ENCODE measurements around the gene CAV1.

The CAV1 gene

DNA sequence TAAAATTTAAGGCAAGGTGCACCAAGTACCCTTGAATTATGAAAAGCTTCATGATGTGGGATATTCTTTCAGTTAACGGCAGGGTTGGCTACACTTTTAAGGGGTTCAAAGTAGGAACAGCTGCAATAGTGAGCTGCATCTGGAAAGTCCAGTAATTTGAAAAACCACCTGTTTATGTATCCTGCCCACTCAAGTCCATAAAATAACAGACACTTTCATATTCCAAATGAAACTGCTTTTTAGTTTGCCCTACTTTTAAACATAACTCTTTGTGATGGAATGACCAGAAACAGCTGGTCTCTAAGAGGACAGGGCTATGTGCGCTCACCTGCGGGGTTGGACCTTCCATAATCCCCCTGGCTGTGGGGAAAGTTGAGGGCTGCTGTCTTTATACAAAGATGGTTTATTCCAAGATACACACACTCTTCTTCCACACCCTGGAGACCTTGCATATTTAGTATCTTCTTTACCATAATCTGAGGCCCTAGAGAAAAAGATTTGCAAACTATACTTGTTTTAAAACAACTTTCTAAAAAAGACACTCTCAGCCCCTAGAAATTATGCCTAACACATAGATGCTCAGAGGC is 7.4 kb downstream of the CAV1 start:
- DNase-seq = no peak

DNA sequence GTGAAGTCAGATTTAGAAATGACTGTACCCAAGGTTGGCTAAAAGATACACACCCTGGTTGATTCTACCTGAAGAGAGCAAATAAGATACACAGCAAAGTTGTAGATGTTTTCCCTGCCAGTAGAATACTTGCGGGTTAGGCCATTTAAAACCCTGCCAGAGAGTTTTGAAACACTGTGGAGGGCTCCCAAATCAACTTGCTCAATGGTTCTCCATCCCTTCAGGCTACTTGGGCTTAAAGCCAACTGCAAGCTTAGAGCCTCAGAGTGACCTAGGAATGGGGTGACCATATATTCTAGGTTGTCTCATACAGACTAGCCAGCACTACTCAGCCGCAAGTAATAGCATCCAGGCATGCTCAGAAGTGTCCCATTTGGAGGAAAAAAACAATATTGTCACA is 10.0 kb downstream of the CAV1 start:
- DNase-seq = no peak

DNA sequence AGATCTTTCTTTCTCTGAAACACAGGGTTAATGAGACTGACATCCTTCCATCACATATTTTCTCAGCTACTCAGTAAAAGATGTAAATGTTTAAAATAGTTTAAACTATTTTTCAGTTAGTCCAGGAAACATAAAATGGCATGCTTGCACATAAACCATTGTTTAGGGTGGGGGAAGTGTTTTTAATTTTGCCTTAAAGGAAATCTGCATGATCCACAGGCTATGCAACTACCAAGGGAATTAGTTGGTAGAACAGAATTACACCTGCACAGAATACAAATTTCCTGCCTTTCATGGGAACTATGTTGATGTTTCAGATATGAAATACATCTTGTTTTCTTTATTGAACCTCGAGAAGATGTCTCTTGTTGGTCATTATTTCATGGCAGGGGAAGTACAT is 10.6 kb downstream of the CAV1 start:
- DNase-seq = no peak

DNA sequence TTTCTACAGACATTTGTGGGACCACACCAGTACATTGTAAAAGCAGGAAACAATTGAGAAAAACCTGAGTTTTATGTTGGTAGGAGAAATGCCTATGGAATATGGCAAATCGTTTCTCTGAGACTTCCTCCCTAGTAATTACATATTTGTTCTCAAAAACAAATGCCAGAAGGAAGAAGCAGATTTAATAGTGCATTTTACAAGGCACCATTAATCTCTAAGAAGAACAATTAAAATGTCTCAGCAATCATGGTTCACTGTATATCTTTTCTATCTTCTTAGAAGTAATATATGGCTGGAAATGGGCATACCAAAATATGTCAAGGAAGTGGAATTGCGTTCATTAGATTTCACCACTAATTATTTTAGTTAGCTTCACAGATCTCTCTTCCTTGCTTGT is 13.3 kb downstream of the CAV1 start:
- no peak for DNase-seq

DNA sequence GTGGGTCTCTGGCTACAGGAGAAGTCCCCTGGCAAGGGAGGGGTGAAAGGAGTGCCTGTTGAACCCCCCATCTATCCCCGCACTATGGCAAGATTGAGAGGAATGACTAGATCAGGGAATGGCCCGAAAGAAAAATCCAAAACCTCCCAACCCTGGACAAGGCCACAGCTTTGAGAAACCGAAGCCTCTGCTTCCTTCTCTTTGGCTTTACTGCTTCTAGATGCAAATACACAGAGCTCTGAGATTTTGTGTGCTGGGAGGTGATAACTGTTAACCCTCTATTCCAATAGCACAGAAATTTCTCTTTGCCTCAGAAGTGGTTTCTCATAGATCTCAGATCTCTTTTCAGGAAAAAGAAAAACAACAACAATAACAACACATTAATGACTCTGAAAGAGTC is 15.0 kb downstream of the CAV1 start:
- DNase-seq = no peak

DNA sequence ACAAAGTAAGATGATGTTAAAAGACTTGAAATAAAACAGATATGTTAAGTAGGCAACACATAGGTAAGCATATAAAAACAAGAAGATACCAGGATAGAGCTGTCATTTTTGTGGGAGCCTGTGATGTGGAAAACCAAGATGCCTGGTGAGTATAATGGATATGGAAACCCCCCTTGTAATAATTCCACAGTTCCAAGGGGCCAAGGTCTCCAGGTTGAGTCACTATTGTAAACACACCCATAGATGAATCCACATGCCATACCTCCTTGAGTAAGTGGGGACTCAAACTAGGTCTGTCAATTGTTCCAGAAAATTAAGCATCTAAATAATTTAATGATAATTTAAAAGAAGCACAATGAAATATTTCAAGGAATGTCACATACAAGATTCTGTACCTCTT is 15.9 kb downstream of the CAV1 start:
- no peak for DNase-seq

DNA sequence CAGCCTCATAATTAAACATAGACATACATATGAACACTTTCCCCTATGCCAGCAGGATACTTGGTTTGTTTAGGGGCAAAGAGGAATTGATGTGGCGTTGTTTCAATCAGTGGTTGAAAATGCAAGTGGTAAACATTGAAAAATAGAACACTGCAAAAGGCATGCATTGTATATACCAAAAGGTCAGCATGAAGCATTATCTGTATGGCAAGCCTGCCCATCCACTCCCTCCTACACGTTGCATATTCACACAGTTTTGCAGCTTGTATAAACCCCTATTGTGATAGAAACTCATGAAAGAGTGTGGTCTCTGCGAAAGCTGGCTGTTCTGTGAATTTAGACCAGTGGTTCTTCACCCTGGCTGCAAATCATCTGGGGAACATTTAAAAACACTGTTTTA is 17.1 kb downstream of the CAV1 start:
- no peak for DNase-seq

DNA sequence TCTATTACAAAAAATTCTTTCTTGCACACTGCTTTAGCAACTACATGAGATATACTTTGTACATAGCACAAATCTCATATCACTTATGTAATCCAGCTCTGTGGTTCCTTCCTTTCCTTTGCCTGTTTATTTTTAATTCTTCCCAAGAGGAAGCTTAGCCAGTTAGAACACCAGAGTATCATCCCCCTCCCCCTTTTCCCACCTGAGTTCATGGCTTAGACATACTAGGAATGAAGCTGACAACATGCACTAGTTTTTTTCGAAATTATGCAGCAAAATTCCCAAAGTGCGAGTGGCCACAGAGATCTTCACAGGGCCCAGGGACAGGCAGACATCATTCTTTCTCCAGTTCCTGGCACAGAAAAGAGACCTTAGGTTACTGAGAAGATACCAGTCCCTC is 17.8 kb downstream of the CAV1 start:
- DNase-seq = no peak

DNA sequence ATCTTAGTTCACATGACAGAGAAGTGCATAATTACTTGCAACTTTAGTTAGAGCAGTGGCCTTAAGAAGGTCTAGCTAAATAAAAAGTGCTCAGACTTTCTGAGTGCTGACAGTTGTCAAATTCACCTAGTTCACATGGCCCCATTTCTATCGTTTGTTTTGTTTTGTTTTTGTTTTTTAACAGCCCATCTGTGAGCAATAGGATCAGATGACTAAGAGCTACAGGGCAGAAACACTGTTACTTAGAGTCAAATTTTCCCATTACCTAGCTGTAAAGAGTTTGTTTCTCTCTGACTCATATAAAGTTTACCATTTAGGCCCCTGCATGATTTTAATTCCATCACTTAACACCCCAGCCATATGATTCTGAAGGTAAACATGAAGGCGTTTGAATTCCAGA is 18.8 kb downstream of the CAV1 start:
- DNase-seq = peak; percentile 20 to 54

DNA sequence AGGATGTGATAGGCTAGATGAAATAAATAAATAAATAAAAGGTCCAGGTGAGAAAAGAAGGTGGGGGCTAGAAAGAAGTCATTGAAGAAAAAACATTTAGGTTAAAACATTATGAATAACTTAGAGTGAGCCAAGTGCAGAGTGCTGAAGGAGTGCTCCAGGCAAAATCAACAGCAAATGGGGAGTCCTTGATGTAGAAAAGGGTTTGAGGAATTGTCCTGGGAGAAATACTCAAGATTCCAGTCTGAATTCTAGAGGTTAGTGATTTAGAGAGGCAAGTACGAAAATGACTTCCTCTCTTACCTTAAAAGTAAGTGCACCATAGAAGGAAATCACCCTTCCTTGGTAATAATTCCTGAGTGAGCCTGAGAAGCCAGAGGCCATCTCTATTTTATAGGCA is 19.7 kb downstream of the CAV1 start:
- no peak for DNase-seq

DNA sequence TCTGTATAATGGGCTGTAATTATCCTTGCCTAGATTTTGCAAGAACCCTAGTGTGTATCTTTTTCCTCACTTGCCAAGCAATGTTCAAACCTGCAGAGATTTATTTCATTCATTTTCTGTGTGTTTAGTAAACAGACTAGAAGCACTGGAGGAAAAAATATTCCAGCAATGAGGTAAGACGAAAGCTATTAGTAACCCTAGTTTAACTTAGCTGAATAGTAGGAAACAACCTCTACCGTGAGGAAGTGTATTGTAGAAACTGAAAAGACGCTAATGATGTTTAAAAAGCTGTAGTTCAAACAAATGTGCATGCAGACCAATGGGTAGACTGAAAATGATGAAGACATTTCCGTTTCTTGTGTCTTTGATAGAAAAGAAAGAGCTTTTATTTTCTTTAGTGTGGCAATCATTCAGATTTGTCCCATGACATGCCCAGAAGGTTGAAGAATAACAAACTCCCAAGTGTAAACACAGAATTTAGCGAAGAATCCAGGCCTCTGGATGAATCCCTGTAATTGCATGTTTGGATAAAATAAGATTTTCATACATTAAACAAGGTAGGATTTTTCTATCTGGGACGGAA is 20.7 kb downstream of the CAV1 start:
- no peak for DNase-seq

DNA sequence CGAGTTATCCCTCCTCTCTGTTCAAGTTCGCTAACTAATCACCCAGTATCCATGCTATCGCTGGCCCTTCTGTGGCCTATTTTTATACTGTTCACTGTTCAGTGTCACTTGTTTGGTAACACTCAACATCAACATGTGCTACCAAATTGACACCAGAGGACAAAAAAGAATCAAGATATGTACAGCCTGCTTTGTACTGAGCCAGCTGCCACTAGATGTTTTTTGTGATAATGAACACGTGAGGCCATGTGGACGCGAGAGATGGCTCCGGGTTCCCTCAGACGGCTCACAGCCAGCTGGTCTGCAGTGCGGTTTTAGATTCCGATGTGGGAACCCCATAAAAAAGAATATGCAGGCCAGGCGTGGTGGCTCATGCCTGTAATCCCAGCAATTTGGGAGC is 21.2 kb downstream of the CAV1 start:
- no peak for DNase-seq

DNA sequence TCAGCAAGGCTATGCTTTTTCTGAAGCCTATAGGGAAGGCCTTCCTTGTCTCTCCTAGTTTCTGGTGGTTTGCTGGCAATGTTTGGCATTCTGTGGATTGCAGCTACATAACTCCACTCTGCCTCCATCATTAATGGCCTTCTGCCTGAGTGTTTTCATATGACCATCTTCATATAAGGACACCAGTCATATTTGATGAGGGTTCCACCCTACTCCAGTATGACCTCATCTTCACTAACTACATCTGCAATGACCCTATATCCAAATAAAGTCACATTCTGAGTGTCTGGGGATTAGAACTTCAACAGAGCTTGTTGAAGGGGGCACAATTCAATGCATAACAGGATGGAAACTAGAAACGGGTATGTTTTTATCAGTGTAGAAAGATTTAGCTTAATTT is 22.1 kb downstream of the CAV1 start:
- DNase-seq = no peak

DNA sequence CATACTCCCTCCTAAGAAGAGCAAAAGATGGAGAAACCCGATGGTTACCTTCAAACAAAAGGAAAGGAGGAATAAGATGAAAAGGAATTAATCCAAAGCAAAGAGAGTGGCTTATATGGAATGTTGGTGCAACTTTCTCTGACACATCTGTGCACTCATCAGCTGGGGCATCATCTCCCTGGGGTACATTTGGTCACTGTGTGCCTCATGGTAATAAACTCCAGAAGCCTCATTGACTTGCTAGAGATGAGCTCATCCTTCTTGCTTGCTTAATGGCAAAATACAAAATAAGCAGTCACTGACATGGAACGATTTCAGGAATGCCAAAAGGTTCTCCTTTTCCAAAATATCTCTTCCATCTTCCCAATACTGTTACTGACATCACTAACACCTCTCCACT is 22.5 kb downstream of the CAV1 start:
- DNase-seq = no peak

DNA sequence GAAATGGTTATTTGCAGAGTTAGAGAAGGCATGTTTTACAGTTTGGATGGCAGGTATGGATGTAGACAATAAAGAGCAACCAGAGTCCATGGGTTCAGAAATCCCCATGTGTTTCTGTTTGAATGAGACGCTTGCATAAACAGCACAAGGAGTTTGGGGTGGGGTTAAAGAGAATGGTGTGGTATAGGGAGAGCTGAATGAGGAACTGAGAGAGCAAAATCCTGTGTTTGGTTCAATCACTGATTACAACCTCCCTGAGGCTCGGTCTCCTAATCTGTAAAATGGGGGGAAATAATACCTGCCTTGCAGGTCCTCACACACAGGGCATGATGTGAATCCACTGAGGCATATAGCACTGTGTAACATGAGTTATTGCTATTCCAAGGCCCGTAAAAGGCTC is 23.7 kb downstream of the CAV1 start:
- no peak for DNase-seq

DNA sequence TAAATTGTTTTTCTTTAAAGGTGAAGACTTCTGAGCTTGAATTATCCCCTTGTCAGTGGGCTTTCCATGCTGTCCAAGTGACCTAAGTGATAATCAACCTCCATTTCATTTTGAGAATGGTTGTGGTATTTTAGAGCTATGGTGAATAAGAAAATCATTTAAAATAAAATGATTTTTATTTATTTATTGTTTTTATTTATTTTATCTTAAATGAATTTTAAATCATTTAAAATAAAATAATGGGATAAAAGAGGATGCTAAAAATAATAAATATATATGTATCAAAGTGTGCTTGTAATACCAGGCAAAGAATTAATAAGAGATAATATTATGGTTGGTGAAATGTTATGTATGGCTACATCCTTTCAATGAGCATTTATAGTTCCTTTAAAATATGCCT is 24.5 kb downstream of the CAV1 start:
- DNase-seq = no peak

DNA sequence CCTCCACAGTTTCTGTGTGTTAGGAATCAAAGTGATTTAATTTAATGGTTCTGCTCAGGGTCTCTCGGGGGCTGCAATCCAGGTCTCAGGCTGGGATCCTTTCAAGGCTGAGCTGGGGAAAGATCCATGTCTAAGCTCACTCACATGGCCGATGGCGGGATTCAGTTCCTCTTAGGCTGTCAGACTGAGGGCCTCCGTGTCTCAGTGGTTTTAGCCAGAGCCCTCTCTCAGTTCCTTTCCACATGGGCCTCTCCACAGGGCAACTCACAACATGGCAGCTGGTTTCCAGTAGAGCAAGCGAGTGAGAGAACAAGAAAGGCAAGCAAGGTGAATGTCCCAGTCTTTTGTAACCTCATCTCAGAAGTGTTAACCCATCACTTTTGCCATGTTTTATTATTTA is 26.9 kb downstream of the CAV1 start:
- no peak for DNase-seq

DNA sequence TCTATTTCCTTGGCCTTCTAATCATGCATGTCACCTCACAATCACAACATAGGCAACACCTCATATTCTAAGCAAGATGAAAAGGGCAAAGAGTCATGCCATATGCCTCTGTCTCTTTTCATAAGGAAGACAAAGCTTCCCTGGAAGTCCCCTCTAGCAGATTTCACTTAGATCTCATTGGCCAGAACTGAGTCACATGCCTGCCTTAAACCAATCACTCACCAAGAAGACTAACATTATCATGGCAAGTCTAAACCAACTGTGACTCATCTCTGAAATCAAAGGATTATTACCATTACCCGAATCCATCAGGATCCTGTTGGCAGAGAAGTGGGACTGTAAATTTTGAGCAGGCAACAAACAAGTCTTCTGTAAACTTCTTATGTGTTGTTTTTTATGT is 27.8 kb downstream of the CAV1 start:
- DNase-seq = peak in 1 of 2 experiments; percentile 13

DNA sequence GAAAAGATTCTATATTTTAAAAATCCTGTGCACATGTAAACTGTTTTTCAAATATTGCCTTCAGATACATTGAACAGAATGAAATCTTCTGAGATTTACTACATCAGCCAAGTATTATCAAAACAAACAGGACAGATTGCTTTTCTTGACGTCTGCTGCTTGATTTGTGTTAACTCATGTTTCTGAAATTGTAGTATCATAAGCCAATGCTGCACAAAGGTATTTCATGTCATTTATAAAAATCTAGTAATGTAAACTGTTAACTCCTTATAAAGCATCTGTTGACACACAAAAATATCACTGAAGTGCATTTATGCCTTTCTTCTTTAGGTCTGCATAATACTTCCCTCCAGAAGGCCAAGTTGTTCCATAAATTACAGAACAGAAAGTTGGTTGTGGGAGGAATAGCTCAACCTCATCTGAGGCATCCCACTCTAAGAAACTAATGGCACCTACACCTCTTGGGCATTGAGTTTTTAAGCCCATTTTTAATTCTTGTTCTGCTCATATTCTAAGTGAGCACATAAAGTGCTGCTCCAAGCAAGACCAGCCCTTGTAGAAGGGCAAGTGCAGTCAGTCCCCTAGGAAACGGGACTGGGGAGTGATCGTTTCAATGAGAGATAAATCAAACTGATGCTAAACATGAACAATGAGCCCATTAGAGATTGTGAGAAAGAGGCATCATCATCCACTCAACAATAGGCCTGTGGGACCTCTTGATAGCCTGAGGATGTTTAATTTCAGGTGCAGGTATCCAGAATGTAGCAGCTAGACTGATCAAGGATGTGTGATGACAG is 28.5 kb downstream of the CAV1 start:
- no peak for DNase-seq

DNA sequence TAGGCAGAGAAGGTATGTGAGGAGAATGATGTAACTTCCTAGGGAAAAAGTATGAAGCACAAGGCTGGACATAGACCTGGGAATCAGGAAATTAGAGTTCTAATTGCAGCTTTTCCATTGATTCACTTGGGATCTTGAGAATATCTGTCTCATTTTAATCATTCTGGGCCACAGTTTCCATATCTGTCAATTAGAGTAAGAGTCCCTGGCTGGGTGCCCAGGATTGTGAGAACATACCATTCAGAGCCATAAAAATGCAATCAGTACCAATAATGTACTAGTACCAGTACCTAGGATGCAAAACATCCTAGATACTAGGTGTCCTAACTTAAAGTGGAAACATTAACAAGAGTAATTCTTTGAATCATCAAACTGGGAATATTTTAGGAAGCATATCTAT is 29.6 kb downstream of the CAV1 start:
- no peak for DNase-seq

DNA sequence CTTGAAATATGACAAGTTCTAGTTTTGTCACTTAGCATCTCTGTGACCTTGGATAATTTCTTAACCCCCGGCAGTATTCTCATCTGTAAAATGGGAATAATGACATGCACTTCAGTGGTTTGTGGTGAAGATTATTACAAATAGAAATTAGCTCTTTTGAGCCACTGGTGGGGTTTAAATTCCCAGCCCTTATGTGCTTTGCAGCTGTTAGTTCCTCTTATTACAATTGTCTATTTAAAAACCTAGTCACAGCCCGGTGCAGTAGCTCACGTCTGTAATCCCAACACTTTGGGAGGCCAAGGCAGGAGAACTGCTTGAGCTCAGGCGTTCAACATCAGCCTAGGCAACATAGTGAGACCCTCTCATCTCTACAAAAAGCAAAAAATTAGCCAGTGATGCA is 30.1 kb downstream of the CAV1 start:
- no peak for DNase-seq

DNA sequence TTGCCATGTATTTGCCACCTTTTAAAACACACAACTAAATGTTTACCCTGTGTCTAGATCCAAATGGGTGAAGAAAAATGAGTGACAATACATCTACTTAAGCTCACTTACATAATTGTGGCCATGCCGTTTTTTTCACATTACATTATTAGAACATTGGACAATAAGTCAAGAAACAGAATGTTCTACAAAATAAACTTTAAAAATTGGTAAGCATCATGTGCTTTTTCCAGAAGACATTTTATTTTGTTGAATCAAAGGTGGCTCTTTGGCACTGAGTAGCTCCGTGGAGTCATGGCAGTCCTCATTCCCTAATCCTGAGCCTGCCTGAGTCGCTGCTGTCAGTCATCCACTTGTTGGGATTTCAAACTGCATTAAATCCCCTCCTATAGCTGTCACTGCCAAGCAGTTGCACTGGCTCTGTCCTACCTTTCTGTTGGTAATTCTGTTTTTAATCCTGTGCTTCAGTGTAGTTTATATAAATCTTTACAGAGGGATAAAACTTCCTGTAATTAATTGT is 32.3 kb downstream of the CAV1 start:
- no peak for DNase-seq

DNA sequence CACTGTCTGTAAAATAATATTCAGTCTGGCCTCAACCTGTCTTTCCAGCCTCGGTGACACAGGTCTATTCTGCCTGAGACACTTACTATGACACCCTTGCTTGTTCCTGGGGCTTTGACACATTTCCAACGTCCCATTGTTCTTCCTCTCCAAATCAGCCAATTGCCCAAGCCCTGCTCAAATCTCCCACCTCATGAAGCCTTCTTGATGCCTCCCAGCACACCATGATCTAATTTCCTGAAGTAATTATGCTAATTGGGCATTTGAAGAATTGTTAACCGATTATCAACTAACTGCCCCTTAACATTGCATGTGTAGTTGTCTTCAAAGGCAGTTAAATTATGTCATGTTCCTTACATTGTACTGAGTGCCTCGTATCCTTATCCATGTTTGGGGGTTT is 33.1 kb downstream of the CAV1 start:
- DNase-seq = no peak

Data from SW 1271 (cell line).